GM21423 (cell line): Measurements from ENCODE around the gene NAV1.

Experiments
- ATAC-seq: cut with Tn5 transposase; IDR thresholded peaks from one replicate; pipeline ENCODE4 v1.9.1; 2021; ENCODE audit warnings: mild to moderate bottlenecking, moderate library complexity; ENCODE audit not compliant: unreplicated experiment

NAV1 gene

DNA sequence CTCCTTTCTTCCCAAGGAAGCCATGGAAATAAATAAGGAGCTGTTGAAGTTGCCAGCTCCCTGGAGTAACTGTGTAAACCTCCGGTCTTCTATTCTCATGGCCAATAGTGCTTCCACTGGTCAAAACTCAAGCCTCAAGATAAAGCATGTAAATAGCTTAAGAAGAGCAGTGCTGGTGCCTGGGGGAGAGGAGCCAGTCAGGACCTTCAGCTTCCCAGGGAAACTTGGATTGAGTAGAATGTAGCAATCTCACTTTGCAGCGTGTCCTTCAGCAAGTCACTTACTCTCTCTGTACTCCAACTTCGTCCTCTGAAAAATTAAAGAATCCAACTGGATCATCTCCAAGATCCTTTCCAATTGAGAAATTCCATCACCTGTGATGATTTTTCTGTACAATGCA, 44.7 kb downstream of the NAV1 start:
- ATAC-seq = no peak

DNA sequence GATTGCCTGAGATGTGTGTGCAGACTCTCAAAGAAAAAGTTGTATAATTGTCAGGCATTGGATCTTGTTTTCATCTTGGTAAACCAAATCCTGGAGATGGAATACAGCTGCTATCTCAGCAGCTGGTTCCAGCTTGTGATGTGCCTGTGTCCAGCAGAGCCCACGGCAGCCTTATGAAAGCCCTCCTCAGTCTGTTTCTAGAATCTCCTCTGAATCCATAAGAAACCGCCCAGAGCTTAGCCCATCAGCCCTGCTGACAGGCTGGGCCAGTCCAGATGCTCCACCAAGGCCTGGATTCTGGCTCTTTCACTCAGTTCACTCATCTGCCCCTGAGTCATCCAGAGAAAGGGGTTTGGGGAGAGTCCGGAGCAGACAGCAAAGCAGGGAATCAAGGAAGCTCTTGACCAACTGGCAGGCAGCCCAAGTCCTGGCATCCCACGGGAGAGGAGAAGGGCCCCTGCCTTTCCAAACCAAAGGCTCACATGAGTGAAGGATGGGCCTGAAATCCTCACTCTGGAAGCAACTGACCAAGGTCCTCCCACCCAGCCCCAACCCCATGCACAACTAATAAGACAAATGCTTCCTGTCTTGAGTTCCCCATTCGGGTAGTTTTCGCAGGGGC, 45.7 kb downstream of the NAV1 start:
- ATAC-seq = no peak

DNA sequence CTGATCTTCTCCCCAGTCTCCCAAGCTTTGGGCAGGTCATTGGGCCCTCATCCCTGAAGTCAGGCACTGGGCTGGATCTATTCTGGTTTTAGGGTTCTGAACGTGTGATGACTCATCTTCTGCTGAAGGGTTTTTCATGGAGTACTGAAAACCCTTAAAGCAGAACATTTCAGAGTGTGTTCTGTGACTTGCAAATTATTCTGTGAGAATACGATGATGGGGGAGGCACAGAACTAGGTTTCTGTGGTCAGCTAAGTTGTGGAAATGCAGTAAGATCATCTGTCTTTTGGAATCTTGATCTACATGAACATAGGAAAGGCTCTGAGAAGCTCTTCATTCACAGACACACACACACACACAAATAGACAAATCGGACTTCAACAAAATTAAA, 46.2 kb downstream of the NAV1 start:
- no peak for ATAC-seq

DNA sequence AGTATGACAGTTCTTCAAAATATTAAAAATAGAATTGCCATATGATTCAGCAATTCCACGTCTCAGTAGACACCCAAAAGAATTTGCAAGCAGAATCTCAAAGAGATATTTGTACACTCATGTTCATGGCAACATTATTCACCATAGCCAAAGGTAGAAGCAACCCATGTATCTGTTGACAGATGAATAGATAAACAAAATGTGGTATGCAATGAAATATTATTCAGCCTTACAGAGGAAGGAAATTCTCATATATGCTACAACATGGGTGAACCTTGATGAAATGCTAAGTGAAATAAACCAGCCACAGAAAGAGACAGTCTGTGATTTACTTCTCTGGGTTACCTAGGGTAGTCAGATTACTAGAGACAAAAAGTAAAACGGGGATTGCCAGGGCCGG, 47.0 kb downstream of the NAV1 start:
- no peak for ATAC-seq

DNA sequence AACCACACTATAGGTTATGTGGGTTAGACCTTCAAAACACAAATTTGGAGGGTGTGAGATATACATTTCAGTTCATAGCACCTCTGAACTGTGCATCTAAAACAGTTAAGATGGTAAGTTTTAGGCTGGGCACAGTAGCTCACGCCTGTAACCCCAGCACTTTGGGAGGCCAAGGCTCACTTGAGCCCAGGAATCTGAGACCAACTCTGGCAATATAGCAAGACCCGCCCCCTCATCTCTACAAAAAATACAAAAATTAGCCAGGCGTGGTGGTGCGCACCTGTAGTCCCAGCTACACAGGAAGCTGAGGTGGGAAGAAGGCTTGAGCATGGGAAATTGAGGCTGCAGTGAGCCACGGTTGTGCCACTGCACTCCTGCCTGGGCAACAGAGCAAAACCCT, 47.9 kb downstream of the NAV1 start:
- ATAC-seq = no peak

DNA sequence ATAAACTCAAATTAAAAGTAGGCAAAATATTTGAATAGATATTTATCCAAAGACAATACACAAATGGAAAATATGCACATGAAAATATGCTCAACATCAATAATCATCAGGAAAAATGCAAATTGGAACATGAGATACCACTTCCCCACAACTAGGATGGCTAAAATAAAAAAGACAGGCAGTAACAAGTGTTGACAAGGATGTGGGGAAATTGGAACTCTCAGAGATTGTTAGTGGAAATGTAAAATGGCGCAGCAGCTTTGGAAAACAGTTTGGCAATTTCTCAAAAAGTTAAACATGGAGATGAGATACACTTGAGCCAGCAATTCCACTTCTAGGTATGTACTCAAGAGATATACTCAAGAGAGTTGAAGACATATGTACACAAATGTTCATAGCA, 48.8 kb downstream of the NAV1 start:
- no peak for ATAC-seq
